ENCODE results near the gene FMNL2. TPM values are rescaled to one million over a fixed set of nuclear protein-coding genes. Genes with fewer than 3 reads are reported as not detected.
A peak's percentile ranks its signal among the peaks of the same experiment; 100 is the strongest.

The FMNL2 gene
- total and polyA plus RNA-seq, 11 donors, result 4.7 to 19.4 (median 5.5) TPM

DNA sequence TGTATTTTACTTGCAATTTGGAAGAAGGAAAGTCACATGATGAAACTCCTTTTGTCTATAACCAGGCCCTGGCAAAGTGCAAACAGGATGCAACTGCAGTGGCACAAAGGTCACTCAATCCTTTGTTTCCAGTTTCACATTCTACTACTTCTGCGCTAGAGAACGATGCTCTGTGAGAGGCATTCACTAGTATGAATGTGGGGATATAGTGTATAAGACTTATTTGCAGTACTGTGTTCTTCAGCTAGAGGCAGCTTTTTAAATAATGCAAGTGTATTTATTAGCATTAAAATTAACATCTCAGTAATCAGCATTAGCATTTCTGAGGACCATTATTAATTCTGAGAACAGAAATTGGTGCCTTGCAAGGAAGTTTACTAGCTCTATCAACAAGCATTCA lies 313.4 kb downstream of the FMNL2 start:
- TF ChIP-seq POLR2A (IDR thresholded peaks at IDR 0.05), result no peak
- peak in 7 of 12 donors; percentile 9 to 37 (median 24) for TF ChIP-seq CTCF (IDR thresholded peaks at IDR 0.05)
- peak overlapping the region in 2 of 12 donors; percentile 12 to 41 for H3K27ac ChIP-seq
- ATAC-seq (peak in 2 of 4 donors; percentile 27 to 38), DNase-seq (no peak)
- intact Hi-C loops (cut with DNase I), result no loop called here
- H3K27me3 ChIP-seq, result no peaks in the 10 kb centered on the region
- H3K9me3 ChIP-seq, result no peaks in the 10 kb centered on the region
- peaks cover 0 to 76% (median 18%) of the 10 kb centered on the region in 9 donors for H3K36me3 ChIP-seq
- 15 to 23% (median 18%) methylated on average over 2 of the region's 2 CpGs for WGBS, 4 donors
- H3K4me1 ChIP-seq, result peaks cover 0 to 23% (median 8%) of the 10 kb centered on the region in 12 donors
- no peak overlapping the region for H3K4me3 ChIP-seq

- H3K27ac ChIP-seq, result no peak overlapping the region
- DNase-seq (no peak), ATAC-seq (no peak)
- WGBS, 4 donors, result 86 to 95% (median 92%) methylated on average over 1 of the region's 1 CpG
- H3K27me3 ChIP-seq, result no peaks in the 10 kb centered on the region
- TF ChIP-seq CTCF (IDR thresholded peaks at IDR 0.05) (no peak), POLR2A (IDR thresholded peaks at IDR 0.05) (no peak)
- H3K4me3 ChIP-seq, result no peak overlapping the region
- H3K4me1 ChIP-seq, result peaks cover 0 to 23% (median 8%) of the 10 kb centered on the region in 12 donors
- H3K9me3 ChIP-seq, result no peaks in the 10 kb centered on the region
- peaks cover 0 to 76% (median 23%) of the 10 kb centered on the region in 9 donors for H3K36me3 ChIP-seq
- intact Hi-C loops (cut with DNase I), result no loop called here
Measured at GRCh38 chr2:152649997-152650396, 315.0 kb downstream of the FMNL2 start.

- no peak overlapping the region for H3K4me3 ChIP-seq
- DNase-seq (no peak), ATAC-seq (no peak)
- H3K36me3 ChIP-seq, result peaks cover 0 to 78% (median 31%) of the 10 kb centered on the region in 9 donors
- 91 to 94% (median 92%) methylated on average over 6 of the region's 6 CpGs for WGBS, 4 donors
- no peaks in the 10 kb centered on the region for H3K9me3 ChIP-seq
- H3K27me3 ChIP-seq, result no peaks in the 10 kb centered on the region
- intact Hi-C loops (cut with DNase I), result no loop called here
- peaks cover 0 to 23% (median 8%) of the 10 kb centered on the region in 12 donors for H3K4me1 ChIP-seq
- no peak for TF ChIP-seq CTCF (IDR thresholded peaks at IDR 0.05)
- no peak for TF ChIP-seq POLR2A (IDR thresholded peaks at IDR 0.05)
- H3K27ac ChIP-seq, result no peak overlapping the region
Measured at GRCh38 chr2:152650768-152651371, 315.9 kb downstream of the FMNL2 start.

GRCh38 chr2:152651834-152652233 lies 316.9 kb downstream of the FMNL2 start:
- H3K27ac ChIP-seq, result no peak overlapping the region
- H3K36me3 ChIP-seq, result peaks cover 0 to 87% (median 41%) of the 10 kb centered on the region in 9 donors
- H3K4me1 ChIP-seq, result peaks cover 0 to 21% (median 7%) of the 10 kb centered on the region in 12 donors
- no peaks in the 10 kb centered on the region for H3K9me3 ChIP-seq
- WGBS, 4 donors, result 77 to 81% (median 79%) methylated on average over 2 of the region's 2 CpGs
- ATAC-seq (no peak), DNase-seq (no peak)
- intact Hi-C loops (cut with DNase I), result no loop called here
- H3K4me3 ChIP-seq, result no peak overlapping the region
- no peaks in the 10 kb centered on the region for H3K27me3 ChIP-seq
- TF ChIP-seq CTCF (IDR thresholded peaks at IDR 0.05), result no peak
- TF ChIP-seq POLR2A (IDR thresholded peaks at IDR 0.05), result no peak

Data from heart left ventricle (tissue), 16 donors.